GM12873 (cell line): ENCODE results near the gene RASAL1.
A peak's percentile ranks its signal among the peaks of the same experiment; 100 is the strongest.

ENCODE experiments used
- TF ChIP-seq, protein P1 (sequence below): IDR thresholded peaks from 2 replicates; pipeline ENCODE4 v1.5.1; 2012; ENCODE audit warnings: low read depth, mild to moderate bottlenecking, moderate library complexity, low read length, control low read depth; ENCODE audit not compliant: insufficient read depth; ENCODE audit errors: missing control alignments

Gene RASAL1

DNA sequence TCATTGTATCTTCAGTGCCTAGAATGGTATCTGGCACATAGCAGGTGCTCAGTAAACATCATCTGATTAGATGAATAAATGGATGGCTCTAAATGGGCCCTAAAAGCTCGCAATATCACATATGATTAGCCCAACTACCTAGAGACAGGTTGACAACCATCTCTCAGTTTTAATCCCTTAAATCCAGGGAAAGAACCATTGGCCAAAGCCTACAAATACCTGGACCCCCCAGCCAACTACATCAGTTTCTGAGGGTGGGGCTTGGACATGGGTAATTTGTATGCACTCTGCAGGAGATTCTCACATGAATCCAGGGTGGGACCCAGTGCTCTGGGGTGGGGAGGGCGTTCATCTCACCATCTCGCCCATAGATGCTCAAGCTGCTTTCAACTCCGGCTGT, 83.8 kb downstream of the RASAL1 start:
- TF ChIP-seq, protein P1, sequence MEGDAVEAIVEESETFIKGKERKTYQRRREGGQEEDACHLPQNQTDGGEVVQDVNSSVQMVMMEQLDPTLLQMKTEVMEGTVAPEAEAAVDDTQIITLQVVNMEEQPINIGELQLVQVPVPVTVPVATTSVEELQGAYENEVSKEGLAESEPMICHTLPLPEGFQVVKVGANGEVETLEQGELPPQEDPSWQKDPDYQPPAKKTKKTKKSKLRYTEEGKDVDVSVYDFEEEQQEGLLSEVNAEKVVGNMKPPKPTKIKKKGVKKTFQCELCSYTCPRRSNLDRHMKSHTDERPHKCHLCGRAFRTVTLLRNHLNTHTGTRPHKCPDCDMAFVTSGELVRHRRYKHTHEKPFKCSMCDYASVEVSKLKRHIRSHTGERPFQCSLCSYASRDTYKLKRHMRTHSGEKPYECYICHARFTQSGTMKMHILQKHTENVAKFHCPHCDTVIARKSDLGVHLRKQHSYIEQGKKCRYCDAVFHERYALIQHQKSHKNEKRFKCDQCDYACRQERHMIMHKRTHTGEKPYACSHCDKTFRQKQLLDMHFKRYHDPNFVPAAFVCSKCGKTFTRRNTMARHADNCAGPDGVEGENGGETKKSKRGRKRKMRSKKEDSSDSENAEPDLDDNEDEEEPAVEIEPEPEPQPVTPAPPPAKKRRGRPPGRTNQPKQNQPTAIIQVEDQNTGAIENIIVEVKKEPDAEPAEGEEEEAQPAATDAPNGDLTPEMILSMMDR = no peak

DNA sequence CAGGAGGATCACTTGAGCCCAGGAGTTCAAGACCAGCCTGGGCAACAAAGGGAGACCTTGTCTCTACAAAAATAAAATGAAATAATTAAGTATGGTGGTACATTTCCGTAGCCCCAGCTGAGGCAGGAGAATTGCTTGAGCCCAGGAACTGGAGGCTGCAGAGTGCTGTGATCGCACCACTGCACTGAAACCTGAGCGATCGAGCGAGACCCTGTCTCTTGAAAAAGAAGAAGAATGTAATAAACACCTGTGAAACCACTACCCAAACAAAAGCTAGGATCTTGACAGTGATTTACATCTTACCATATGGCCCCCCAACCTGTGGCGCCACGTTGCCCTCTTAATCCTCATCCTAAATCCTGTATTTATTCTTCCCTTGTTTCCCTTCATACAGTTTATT, 84.8 kb downstream of the RASAL1 start:
- TF ChIP-seq, protein P1 = no peak

DNA sequence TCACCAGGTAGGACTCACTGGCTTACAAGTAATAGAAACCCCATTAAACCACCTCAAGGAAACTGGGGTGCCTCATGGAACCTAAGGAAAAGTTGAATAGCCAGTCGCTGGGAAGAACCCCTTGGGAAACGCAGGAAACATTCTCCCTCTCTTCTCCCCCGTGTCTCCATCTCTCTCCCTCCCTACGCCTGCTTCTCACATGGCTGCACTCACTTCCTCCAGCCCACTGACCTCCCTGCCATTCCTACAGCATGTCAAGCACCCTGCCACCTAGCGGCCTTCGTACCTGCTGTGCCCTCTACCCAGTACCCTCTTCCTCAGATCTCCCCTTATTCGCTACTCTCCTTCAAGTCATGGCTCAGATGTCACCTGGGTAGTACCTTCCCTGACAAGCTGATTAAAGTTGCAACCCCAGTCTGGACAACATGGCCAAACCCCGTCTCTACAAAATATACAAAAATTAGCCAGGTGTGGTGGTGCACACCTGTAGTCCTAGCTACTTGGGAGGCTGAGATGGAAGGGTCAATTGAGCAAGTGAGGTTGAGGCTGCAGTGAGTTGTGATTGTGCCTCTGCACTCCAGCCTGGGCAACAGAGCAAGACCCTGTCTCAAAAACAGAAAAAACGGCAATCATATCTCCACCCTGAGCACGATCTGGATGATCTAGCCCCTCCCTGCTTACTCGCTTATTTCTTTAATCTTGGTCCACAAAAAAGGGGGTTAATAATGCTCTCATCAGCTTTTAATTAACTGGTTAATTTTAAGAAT, 85.4 kb downstream of the RASAL1 start:
- TF ChIP-seq, protein P1 = peak; percentile 68
